HG03097 (cell line): ENCODE data around the gene PRKD1.
"Not testable (repeated sequence)": the region's sequence is repeated elsewhere in the genome, so short reads cannot be mapped to it uniquely, and the experiment has no call there.

ENCODE experiments used
- ATAC-seq: cut with Tn5 transposase; IDR thresholded peaks from one replicate; pipeline ENCODE4 v1.9.1; 2021; ENCODE audit not compliant: unreplicated experiment, low FRiP score

Gene PRKD1

GRCh38 chr14:29905543-29905942 lies 22.1 kb downstream of the PRKD1 start:
- ATAC-seq = no peak

DNA sequence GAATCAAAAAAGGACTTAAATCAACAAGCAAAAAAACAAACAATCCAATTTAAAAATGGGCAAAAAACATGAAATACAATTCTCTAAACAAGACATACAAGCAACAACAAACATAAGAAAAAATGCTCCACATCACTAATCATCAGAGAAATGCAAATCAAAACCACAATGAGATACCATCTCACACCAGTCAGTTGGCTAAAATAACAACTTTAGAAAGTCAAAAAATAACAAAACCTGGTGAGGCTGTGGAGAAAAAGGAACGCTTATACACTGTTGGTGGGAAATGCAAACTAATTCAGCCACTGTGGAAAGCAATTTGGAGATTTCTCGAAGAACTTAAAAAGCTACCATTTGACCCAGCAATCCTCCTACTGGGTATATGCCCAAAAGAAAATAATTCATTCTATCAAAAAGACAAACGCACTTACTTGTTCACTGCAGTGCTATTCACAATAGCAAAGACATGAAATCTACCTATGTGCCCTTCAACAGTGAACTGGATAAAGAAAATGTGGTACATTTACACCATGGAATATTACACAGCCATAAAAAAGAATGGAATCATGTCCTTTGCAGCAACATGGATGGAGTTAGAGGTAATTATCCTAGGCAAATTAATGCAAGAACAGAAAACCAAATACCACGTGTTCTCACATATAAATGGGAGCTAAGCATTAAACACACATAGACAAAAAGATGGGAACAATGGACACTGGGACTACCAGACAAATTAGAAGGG lies 26.9 kb downstream of the PRKD1 start:
- no peak for ATAC-seq

DNA sequence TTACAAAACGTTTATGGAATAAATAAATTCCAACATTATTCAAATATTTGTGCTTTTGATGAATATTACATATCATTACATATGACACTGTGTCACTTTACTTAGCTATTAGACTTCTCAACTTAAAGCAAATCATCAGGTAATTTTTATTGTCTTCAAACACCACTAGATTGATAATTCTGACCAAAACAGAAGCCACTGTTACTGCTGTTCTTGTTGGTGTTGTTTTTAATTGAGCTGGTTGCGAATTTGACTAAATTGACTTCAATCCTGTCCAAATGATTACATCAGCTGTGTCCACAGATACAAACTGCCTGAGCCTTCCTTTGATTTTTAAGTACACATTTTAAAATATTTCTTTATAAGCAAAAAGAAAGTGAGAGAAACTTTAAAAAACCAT lies 29.2 kb downstream of the PRKD1 start:
- no peak for ATAC-seq

DNA sequence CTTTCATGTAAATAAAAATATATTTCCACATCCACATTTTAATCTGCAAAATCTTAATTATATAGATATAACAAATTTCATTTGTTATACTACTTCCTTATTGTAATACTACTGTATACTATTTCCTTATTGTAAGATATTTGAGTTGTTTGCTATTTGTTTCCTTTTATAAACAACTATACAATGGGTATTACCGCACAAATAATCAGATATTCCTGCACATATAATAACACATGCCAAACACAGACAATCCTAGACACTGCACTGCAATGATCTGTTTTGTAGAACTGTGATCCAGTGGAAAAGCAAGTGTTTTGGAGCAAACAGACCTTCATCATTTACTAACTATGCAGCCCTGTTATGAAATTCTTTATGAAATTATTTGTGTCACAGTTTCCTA lies 30.5 kb downstream of the PRKD1 start:
- no peak for ATAC-seq

GRCh38 chr14:29896354-29896821 lies 31.3 kb downstream of the PRKD1 start:
- no peak for ATAC-seq

DNA sequence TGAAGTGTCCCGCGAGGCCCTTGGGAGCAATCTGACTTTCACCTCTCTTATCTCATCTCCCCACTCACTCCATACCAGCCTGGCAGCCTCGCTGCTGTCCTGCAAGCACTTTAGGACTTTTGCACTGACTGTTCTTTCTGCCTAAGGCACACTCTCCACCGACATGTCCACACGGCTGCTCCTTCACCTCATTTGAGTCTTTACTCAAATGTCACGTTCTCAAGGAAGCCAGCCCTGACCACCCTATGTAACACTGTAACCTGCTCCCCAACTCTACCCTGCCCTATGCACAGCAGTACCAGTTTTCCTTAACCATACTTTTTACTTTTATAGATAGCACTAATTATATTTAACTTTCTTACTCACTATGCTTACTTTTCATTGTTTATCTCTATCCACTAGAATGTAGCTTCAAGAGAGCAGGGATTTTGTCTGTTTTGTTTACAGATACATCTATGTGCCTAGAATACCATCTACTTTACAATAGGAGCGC lies 32.0 kb downstream of the PRKD1 start:
- ATAC-seq = no peak

- no peak for ATAC-seq
Observed at GRCh38 chr14:29893989-29894388, 33.7 kb downstream of the PRKD1 start.

GRCh38 chr14:29892327-29892726 lies 35.3 kb downstream of the PRKD1 start:
- ATAC-seq = no peak

GRCh38 chr14:29885988-29886387 lies 41.7 kb downstream of the PRKD1 start:
- no peak for ATAC-seq

GRCh38 chr14:29868000-29868399 lies 59.6 kb downstream of the PRKD1 start:
- no peak for ATAC-seq

DNA sequence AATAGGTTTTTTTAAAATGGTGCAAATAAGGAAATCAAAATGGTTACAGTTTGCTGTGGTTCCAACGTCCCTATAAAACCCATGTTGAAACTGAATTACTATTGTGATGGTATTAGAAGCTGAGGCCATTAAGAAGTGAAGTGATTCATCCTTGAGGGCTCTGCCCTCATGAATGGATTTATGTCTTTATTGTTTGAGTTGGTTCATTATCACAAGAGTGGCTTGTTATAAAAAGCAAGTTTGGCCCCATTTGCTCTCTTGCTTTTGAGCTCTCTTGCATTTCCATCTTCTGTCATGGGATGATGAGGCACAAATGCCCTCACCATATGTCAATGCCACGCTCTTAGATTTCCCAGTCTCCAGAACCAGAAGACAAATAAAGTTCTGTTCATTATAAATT lies 62.3 kb downstream of the PRKD1 start:
- ATAC-seq = no peak

DNA sequence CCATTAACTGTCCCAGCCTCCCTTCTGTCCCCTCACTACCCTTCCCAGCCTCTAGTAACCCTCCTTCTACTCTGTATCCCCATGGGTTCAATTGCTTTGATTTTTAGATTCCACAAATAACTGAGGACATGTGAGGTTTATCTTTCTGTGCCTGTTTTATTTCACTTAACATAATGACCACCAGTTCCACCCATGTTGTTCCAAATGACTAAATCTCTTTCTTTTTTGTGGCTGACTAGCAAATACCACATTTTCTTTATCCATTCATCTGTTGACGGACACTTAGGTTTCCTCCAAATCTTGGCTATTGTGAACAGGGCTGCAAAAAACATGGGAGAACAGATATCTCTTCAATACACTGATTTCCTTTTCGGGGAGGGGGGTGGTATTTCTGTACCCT lies 65.7 kb downstream of the PRKD1 start:
- ATAC-seq = no peak

- peak; percentile 91 for ATAC-seq
Observed at GRCh38 chr14:29858299-29858698, 69.3 kb downstream of the PRKD1 start.

DNA sequence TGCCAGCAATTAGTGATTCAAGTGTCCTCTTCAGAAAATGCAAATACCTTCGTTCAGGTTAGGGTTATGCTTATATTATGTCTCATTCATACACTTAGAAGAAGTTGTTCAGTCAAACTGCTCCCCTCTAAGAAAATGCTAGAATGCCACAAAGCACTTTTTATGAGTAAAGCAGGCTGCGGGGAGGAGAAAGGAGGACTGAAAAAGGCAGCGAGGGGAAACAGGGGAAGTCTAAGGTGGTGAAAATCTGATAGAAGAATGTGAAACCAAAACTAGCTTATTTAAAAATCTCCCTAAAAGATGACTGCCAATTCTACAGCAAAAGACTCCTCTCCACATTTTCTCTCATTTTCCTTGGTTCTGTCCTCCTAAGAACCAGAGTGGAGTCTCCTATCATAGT lies 70.1 kb downstream of the PRKD1 start:
- peak; percentile 75 for ATAC-seq

DNA sequence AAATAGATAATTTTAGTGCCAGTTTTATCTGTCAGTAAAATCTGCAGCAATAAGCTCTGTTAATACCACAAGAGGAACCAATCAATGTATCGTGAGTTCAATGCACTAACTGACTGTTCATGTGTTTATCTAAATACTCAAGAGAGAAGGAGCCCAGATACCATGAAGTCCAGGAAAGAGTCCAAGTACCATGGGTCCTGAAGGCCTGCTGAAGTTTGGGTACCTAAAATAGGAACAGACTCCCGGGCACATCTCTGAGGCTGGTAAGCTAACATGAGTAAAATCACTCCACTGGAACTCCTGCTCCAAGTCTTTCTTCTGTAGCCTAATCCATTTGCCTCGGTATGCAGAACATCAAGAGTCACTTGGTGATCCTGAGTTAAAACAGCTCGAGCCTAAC lies 71.1 kb downstream of the PRKD1 start:
- no peak for ATAC-seq

DNA sequence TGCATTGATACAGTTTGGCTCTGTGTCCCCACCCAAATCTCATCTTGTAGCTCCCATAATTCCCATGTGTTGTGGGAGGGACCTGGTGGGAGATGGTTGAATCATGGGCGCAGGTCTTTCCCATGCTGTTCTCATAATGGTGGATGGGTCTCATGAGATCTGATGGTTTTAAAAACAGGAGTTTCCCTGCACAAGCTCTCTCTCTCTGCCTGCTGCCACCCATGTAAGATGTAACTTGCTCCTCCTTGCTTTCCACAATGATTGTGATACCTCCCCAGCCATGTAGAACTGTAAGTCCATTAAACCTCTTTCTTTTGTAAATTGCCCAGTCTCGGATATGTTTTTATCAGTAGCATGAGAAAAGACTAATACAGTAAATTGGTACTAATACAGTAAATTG lies 74.0 kb downstream of the PRKD1 start:
- not testable (repeated sequence) for ATAC-seq

DNA sequence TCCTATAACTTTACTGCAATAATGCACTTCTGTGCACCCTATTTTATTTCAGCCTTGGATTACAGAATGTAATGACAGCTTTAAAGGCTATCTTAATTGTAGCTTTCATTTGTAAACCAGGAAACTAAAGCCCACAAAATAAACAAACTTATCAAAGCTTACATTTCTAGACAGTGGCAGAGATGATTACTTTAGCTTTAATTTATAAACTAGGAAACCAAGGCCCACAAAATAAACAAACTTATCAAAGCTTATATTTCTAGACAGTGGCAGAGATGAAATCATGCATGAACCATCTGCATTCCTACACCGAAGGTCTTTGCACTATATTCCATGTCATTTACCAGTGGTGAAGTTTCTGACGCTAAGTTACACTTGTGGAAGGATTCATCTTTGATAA lies 74.4 kb downstream of the PRKD1 start:
- ATAC-seq = no peak

DNA sequence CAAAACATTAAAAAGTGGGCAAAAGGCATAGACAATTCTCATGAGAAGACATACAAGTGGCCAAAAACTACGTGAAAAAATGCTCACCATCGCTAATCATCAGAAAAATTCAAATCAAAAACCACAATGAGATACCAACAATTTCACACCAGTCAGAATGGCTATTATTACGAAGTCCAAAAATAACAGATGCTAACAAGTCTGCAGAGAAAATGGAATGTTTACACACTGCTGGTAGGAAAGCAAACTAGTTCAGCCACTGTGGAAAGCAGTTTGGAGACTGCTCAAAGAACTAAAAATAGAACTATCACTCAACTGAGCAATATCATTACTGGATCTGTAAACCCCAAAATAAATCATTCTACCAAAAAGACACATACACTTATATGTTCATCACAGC lies 76.2 kb downstream of the PRKD1 start:
- ATAC-seq = no peak

GRCh38 chr14:29847056-29847380 lies 80.6 kb downstream of the PRKD1 start:
- no peak for ATAC-seq

GRCh38 chr14:29846339-29847055 lies 81.2 kb downstream of the PRKD1 start:
- peak; percentile 60 for ATAC-seq

GRCh38 chr14:29843981-29844380 lies 83.7 kb downstream of the PRKD1 start:
- no peak for ATAC-seq

GRCh38 chr14:29842228-29842627 lies 85.4 kb downstream of the PRKD1 start:
- ATAC-seq = no peak
